HEK293T (cell line): ENCODE data around the gene FLVCR1.
"Not testable (repeated sequence)": the region's sequence is repeated elsewhere in the genome, so short reads cannot be mapped to it uniquely, and the experiment has no call there.

Experiments used
- ARNT ChIP-seq: fragments of 450-650 bp; IDR thresholded peaks from 2 replicates; pipeline ENCODE4 v1.6.1; 2017; ENCODE audit warnings: mild to moderate bottlenecking
- FOXK2 ChIP-seq: fragments of 450-650 bp; IDR thresholded peaks from 2 replicates; pipeline ENCODE4 v1.6.1; 2016; ENCODE audit warnings: mild to moderate bottlenecking
- L3MBTL2 ChIP-seq: fragments of 450-650 bp; conservative IDR thresholded peaks from 2 replicates; pipeline ENCODE4 v1.6.1; 2016; ENCODE audit warnings: mild to moderate bottlenecking
- NFRKB ChIP-seq: fragments of 450-650 bp; IDR thresholded peaks from 2 replicates; pipeline ENCODE4 v1.6.1; 2016; ENCODE audit warnings: mild to moderate bottlenecking, moderate library complexity
- SP1 ChIP-seq: fragments of 450-650 bp; IDR thresholded peaks from 2 replicates; pipeline ENCODE4 v1.6.1; 2017
- TARDBP ChIP-seq: fragments of 450-650 bp; IDR thresholded peaks from 2 replicates; pipeline ENCODE4 v1.6.1; 2016

GRCh38 chr1:212833211-212834207 lies 24.6 kb upstream of the FLVCR1 start:
- not testable (repeated sequence) for TF ChIP-seq FOXK2, NFRKB, TARDBP, ARNT, SP1, L3MBTL2
